Activated CD8-positive, alpha-beta memory T cell treated with anti-CD3 and anti-CD28 coated beads for 36 hours (primary cell): ENCODE measurements around the gene HLA-DOA. TPM values are rescaled to one million over a fixed set of nuclear protein-coding genes. Genes with fewer than 3 reads are reported as not detected.

Experiments used
- CTCF ChIA-PET: fragments of 350-600 bp; sonication (Branson Sonifier 250); formaldehyde crosslinking; loops from one replicate; lab custom pipeline; 2021; ENCODE audit warnings: antibody characterized with exemption; lab: Charles Lee
- POLR2A ChIA-PET: fragments of 350-600 bp; sonication (Branson Sonifier 250); formaldehyde crosslinking; loops from one replicate; lab custom pipeline; 2021; ENCODE audit warnings: antibody characterized with exemption; lab: Charles Lee
- total RNA-seq, 2 experiments: library from RNA; stranded (reverse); gene quantifications; one replicate each; pipeline ENCODE4 v1.2.3, GENCODE V29; 2021

The HLA-DOA gene
- total RNA-seq, 2 experiments from 2014 or later, result 3.6 to 4.8 TPM

- CTCF ChIA-PET, result interaction anchor here (0.7 kb wide), 1 partner anchor 54 kb away, joined by 3 read pairs; no protein-coding TSS in a partner anchor
- POLR2A ChIA-PET, result no interaction called here
Measured at GRCh38 chr6:33018418-33018817, 9.0 kb upstream of the HLA-DOA start.

GRCh38 chr6:33017694-33018353, 8.4 kb upstream of the HLA-DOA start:
- CTCF ChIA-PET, result interaction anchor here (0.7 to 1.9 kb wide), 2 partner anchors 33 to 54 kb away, joined by 3 to 6 read pairs; no protein-coding TSS in a partner anchor
- POLR2A ChIA-PET, result no interaction called here

- ChIA-PET POLR2A (no interaction called here), CTCF (interaction anchor here (0.6 to 1.9 kb wide), 4 partner anchors 32 to 231 kb away, joined by 3 to 6 read pairs (median 3); no protein-coding TSS in a partner anchor)
Measured at GRCh38 chr6:33017018-33017417, 7.6 kb upstream of the HLA-DOA start.

GRCh38 chr6:33015798-33016197, 6.4 kb upstream of the HLA-DOA start:
- CTCF ChIA-PET, result interaction anchor here (1.0 to 2.5 kb wide), 5 partner anchors 31 to 75 kb away, joined by 3 to 10 read pairs (median 4); partner anchors contain the start of gene HLA-DPB1
- POLR2A ChIA-PET, result no interaction called here

GRCh38 chr6:33014841-33015634, 5.6 kb upstream of the HLA-DOA start:
- CTCF ChIA-PET, result interaction anchor here (0.7 to 2.5 kb wide), 9 partner anchors 30 to 233 kb away, joined by 3 to 10 read pairs (median 4); partner anchors contain the start of gene HLA-DPB1
- POLR2A ChIA-PET, result interaction anchor here (1.3 kb wide), 1 partner anchor 43 kb away, joined by 3 read pairs; no protein-coding TSS in a partner anchor

GRCh38 chr6:33013608-33014007, 4.2 kb upstream of the HLA-DOA start:
- CTCF ChIA-PET, result interaction anchor here (0.7 to 1.8 kb wide), 4 partner anchors 29 to 235 kb away, joined by 3 to 6 read pairs (median 4); no protein-coding TSS in a partner anchor
- POLR2A ChIA-PET, result no interaction called here

- POLR2A ChIA-PET, result no interaction called here
Measured at GRCh38 chr6:33010356-33010755, 965 bp upstream of the HLA-DOA start.

GRCh38 chr6:33007831-33008400, 1.5 kb downstream of the HLA-DOA start:
- ChIA-PET CTCF (interaction anchor here (0.6 to 1.3 kb wide), 3 partner anchors 13 to 136 kb away, joined by 3 read pairs; no protein-coding TSS in a partner anchor), POLR2A (interaction anchor here (1.3 kb wide), 1 partner anchor 37 kb away, joined by 3 read pairs; no protein-coding TSS in a partner anchor)

More at GRCh38 chr6:33010356-33010755, 965 bp upstream of the HLA-DOA start:
- CTCF ChIA-PET, result interaction anchor here (1.5 to 1.7 kb wide), 2 partner anchors 114 to 238 kb away, joined by 3 to 6 read pairs; no protein-coding TSS in a partner anchor

- POLR2A ChIA-PET, result no interaction called here
- CTCF ChIA-PET, result interaction anchor here (0.6 kb wide), 1 partner anchor 315 kb away, joined by 3 read pairs; no protein-coding TSS in a partner anchor
Measured at GRCh38 chr6:33004940-33005339, 4.5 kb downstream of the HLA-DOA start.

GRCh38 chr6:33001685-33002084, 7.7 kb downstream of the HLA-DOA start:
- ChIA-PET POLR2A (no interaction called here), CTCF (no interaction called here)

GRCh38 chr6:33000055-33000454, 9.3 kb downstream of the HLA-DOA start:
- CTCF ChIA-PET, result no interaction called here
- POLR2A ChIA-PET, result no interaction called here

GRCh38 chr6:32995448-32995847, 13.9 kb downstream of the HLA-DOA start:
- ChIA-PET CTCF (interaction anchor here (0.7 to 1.3 kb wide), 2 partner anchors 11 to 12 kb away, joined by 3 to 4 read pairs; no protein-coding TSS in a partner anchor), POLR2A (no interaction called here)

- ChIA-PET POLR2A (no interaction called here), CTCF (no interaction called here)
Measured at GRCh38 chr6:32993363-32993973, 15.9 kb downstream of the HLA-DOA start.

GRCh38 chr6:32991972-32992371, 17.4 kb downstream of the HLA-DOA start:
- ChIA-PET POLR2A (no interaction called here), CTCF (no interaction called here)

- ChIA-PET POLR2A (interaction anchor here (2.1 kb wide), 1 partner anchor 17 kb away, joined by 4 read pairs; no protein-coding TSS in a partner anchor), CTCF (interaction anchor here (0.9 to 1.4 kb wide), 4 partner anchors 18 to 118 kb away, joined by 3 to 4 read pairs (median 3); no protein-coding TSS in a partner anchor)
Measured at GRCh38 chr6:32989368-32989767, 20.0 kb downstream of the HLA-DOA start.

GRCh38 chr6:32984622-32985389, 24.6 kb downstream of the HLA-DOA start:
- ChIA-PET POLR2A (interaction anchor here (0.6 to 2.9 kb wide), 4 partner anchors 11 to 99 kb away, joined by 3 to 30 read pairs (median 11); no protein-coding TSS in a partner anchor), CTCF (interaction anchor here (0.6 to 10.8 kb wide), 32 partner anchors 9 to 788 kb away, joined by 3 to 90 read pairs (median 6); partner anchors contain the start of genes BRD2, HLA-DMA, HLA-DMB and TAP2)

- CTCF ChIA-PET, result interaction anchor here (0.6 to 10.8 kb wide), 31 partner anchors 8 to 788 kb away, joined by 3 to 90 read pairs (median 6); partner anchors contain the start of genes BRD2, HLA-DMA, HLA-DMB and TAP2
Measured at GRCh38 chr6:32983964-32984621, 25.3 kb downstream of the HLA-DOA start.

More at GRCh38 chr6:32983964-32984621, 25.3 kb downstream of the HLA-DOA start:
- POLR2A ChIA-PET, result interaction anchor here (0.5 to 2.9 kb wide), 4 partner anchors 10 to 334 kb away, joined by 5 to 30 read pairs (median 11); no protein-coding TSS in a partner anchor
